Measurements from ENCODE around the gene CPAMD8. TPM values are rescaled to one million over a fixed set of nuclear protein-coding genes. Genes with fewer than 3 reads are reported as not detected.

The CPAMD8 gene
- total and polyA plus RNA-seq, 2 of the 8 experiments (the other 6 are each of a cell fraction or from before 2014, with no cell fraction given), result 6.1 to 9.2 TPM

DNA sequence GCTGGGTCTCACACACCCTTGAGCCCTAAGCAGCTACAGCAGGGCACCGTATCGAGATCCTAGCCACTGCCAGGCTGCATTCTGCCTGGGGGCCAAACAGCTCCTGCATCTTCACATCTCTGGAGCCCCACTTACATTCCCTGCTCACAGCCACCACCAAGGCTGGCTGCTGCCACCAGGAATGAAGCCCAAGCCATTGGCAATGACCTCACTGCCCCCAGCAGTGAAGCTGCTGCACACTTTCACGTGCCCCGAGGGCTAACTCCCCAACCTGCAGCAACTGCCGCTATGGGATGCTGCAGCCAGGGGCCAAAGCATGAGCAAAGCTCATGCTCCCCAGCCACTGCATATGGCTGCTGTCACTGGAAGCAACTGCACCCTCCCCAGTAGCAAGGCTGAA is 95.9 kb downstream of the CPAMD8 start (continued):
- TF ChIP-seq RXRA (IDR thresholded peaks at IDR 0.05; ENCODE audit: insufficient read depth, low read depth, low read length), result no peak
- no peak for TF ChIP-seq KDM4A (IDR thresholded peaks at IDR 0.05; ENCODE audit: low read depth, low read length, severe bottlenecking)

Measured in H1 (cell line).